Effector memory CD8-positive, alpha-beta T cell (primary cell): Measurements from ENCODE around the gene ZFHX2.

Experiments used
- ATAC-seq: fragments of 150-1000 bp; cut with Tn5 transposase; replicated peaks from 2 replicates; pipeline ENCODE4 v1.10.0; 2021; ENCODE audit warnings: mild to moderate bottlenecking, moderate library complexity
- DNase-seq, 3 experiments: peaks; one replicate each; pipeline ENCODE4 v3.0.0; 2021
- H3K27ac Mint-ChIP-seq, 2 donors: one replicate each; pipeline ENCODE4 v1.8.0; 2022; ENCODE audit warnings: mild to moderate bottlenecking in 2 of 2, mixed read lengths in 2 of 2, moderate library complexity in 2 of 2
- H3K27me3 Mint-ChIP-seq, 2 donors: one replicate each; pipeline ENCODE4 v1.8.0; 2022; ENCODE audit warnings: mixed read lengths in 2 of 2
- H3K36me3 Mint-ChIP-seq: one replicate; pipeline ENCODE4 v1.8.0; 2022; ENCODE audit warnings: mild to moderate bottlenecking, moderate library complexity, mixed read lengths; ENCODE audit not compliant: insufficient read depth
- H3K4me1 Mint-ChIP-seq, 2 donors: one replicate each; pipeline ENCODE4 v1.8.0; 2022; ENCODE audit warnings: low read depth in 2 of 2, mixed read lengths in 2 of 2
- H3K4me3 Mint-ChIP-seq, 2 donors: one replicate each; pipeline ENCODE4 v1.8.0; 2022; ENCODE audit warnings: mild to moderate bottlenecking in 2 of 2, mixed read lengths in 2 of 2, moderate library complexity in 2 of 2
- H3K9me3 Mint-ChIP-seq, 2 donors: one replicate each; pipeline ENCODE4 v1.8.0; 2022; ENCODE audit warnings: mixed read lengths in 2 of 2

ZFHX2 gene

GRCh38 chr14:23561259-23561658, 9.7 kb upstream of the ZFHX2 start:
- H3K27me3 Mint-ChIP-seq = no peaks in the 10 kb centered on the region
- H3K4me1 Mint-ChIP-seq = peaks cover 27 to 30% of the 10 kb centered on the region in 2 donors
- H3K9me3 Mint-ChIP-seq = no peaks in the 10 kb centered on the region
- H3K36me3 Mint-ChIP-seq = peaks cover 24% of the 10 kb centered on the region
- DNase-seq = no peak
- ATAC-seq = no peak
- peak overlapping the region in 1 of 2 donors; percentile 58 for H3K27ac Mint-ChIP-seq
- no peak overlapping the region for H3K4me3 Mint-ChIP-seq

GRCh38 chr14:23559926-23560520, 8.5 kb upstream of the ZFHX2 start:
- H3K9me3 Mint-ChIP-seq = no peaks in the 10 kb centered on the region
- ATAC-seq (no peak), DNase-seq (no peak)
- peaks cover 28 to 33% of the 10 kb centered on the region in 2 donors for H3K4me1 Mint-ChIP-seq
- H3K36me3 Mint-ChIP-seq = peaks cover 24% of the 10 kb centered on the region
- H3K27ac Mint-ChIP-seq = peak overlapping the region; percentile 15 to 53
- no peak overlapping the region for H3K4me3 Mint-ChIP-seq
- no peaks in the 10 kb centered on the region for H3K27me3 Mint-ChIP-seq

GRCh38 chr14:23559010-23559925, 7.7 kb upstream of the ZFHX2 start:
- DNase-seq = peak; percentile 61 to 63 (median 61)
- Mint-ChIP-seq H3K9me3 (no peaks in the 10 kb centered on the region), H3K27me3 (no peaks in the 10 kb centered on the region), H3K27ac (peak overlapping the region in 1 of 2 donors; percentile 15), H3K4me3 (peak overlapping the region in 1 of 2 donors; percentile 19), H3K36me3 (peaks cover 24% of the 10 kb centered on the region), H3K4me1 (peaks cover 28 to 33% of the 10 kb centered on the region in 2 donors)
- ATAC-seq = no peak

- ATAC-seq (no peak), DNase-seq (no peak)
- H3K4me3 Mint-ChIP-seq = peak overlapping the region in 1 of 2 donors; percentile 19
- H3K27ac Mint-ChIP-seq = peak overlapping the region; percentile 10 to 23
- peaks cover 24% of the 10 kb centered on the region for H3K36me3 Mint-ChIP-seq
- no peaks in the 10 kb centered on the region for H3K27me3 Mint-ChIP-seq
- peaks cover 28 to 33% of the 10 kb centered on the region in 2 donors for H3K4me1 Mint-ChIP-seq
- H3K9me3 Mint-ChIP-seq = no peaks in the 10 kb centered on the region
Measured at GRCh38 chr14:23558346-23559009, 6.9 kb upstream of the ZFHX2 start.

- DNase-seq (no peak), ATAC-seq (no peak)
- peak overlapping the region; percentile 22 to 30 for H3K4me3 Mint-ChIP-seq
- H3K4me1 Mint-ChIP-seq = peaks cover 28 to 31% of the 10 kb centered on the region in 2 donors
- H3K36me3 Mint-ChIP-seq = peaks cover 24% of the 10 kb centered on the region
- H3K27me3 Mint-ChIP-seq = no peaks in the 10 kb centered on the region
- H3K27ac Mint-ChIP-seq = peak overlapping the region; percentile 10 to 23
- no peaks in the 10 kb centered on the region for H3K9me3 Mint-ChIP-seq
Measured at GRCh38 chr14:23557946-23558345, 6.4 kb upstream of the ZFHX2 start.

GRCh38 chr14:23557521-23557920, 6.0 kb upstream of the ZFHX2 start:
- no peak for DNase-seq
- Mint-ChIP-seq H3K9me3 (no peaks in the 10 kb centered on the region), H3K4me1 (peaks cover 28% of the 10 kb centered on the region in 2 donors), H3K36me3 (peaks cover 24% of the 10 kb centered on the region), H3K27me3 (no peaks in the 10 kb centered on the region), H3K27ac (peak overlapping the region; percentile 10 to 23), H3K4me3 (peak overlapping the region; percentile 22 to 30)
- no peak for ATAC-seq

GRCh38 chr14:23556700-23557440, 5.3 kb upstream of the ZFHX2 start:
- H3K9me3 Mint-ChIP-seq = no peaks in the 10 kb centered on the region
- H3K4me3 Mint-ChIP-seq = peak overlapping the region; percentile 92 to 94
- peak overlapping the region; percentile 93 to 95 for H3K27ac Mint-ChIP-seq
- H3K36me3 Mint-ChIP-seq = peaks cover 24% of the 10 kb centered on the region
- ATAC-seq (no peak), DNase-seq (no peak)
- H3K27me3 Mint-ChIP-seq = no peaks in the 10 kb centered on the region
- peaks cover 30% of the 10 kb centered on the region in 2 donors for H3K4me1 Mint-ChIP-seq

GRCh38 chr14:23555882-23556699, 4.5 kb upstream of the ZFHX2 start, which contains the start of gene THTPA:
THTPA (plus strand) TSS chr14:23556271; CDS start chr14:23556758, 487 bp downstream.
- Mint-ChIP-seq H3K4me1 (peaks cover 28 to 29% of the 10 kb centered on the region in 2 donors), H3K4me3 (peak within 1 kb of the TSS; percentile 92 to 94), H3K9me3 (no peaks in the 10 kb centered on the region), H3K27ac (peak within 1 kb of the TSS; percentile 93 to 95), H3K27me3 (no peaks in the 10 kb centered on the region), H3K36me3 (peaks cover 24% of the 10 kb centered on the region)
- ATAC-seq = peak; percentile 88
- DNase-seq = peak; percentile 91 to 94 (median 93)

- H3K36me3 Mint-ChIP-seq = peaks cover 19% of the 10 kb centered on the region
- no peaks in the 10 kb centered on the region for H3K27me3 Mint-ChIP-seq
- H3K27ac Mint-ChIP-seq = peak overlapping the region; percentile 93 to 95
- H3K4me1 Mint-ChIP-seq = peaks cover 23 to 29% of the 10 kb centered on the region in 2 donors
- H3K4me3 Mint-ChIP-seq = peak overlapping the region; percentile 92 to 94
- H3K9me3 Mint-ChIP-seq = no peaks in the 10 kb centered on the region
- ATAC-seq = no peak
- DNase-seq = no peak
Measured at GRCh38 chr14:23555533-23555881, 3.9 kb upstream of the ZFHX2 start.

- Mint-ChIP-seq H3K9me3 (no peaks in the 10 kb centered on the region), H3K27me3 (no peaks in the 10 kb centered on the region), H3K27ac (peak overlapping the region in 1 of 2 donors; percentile 81), H3K4me3 (no peak overlapping the region), H3K36me3 (peaks cover 5% of the 10 kb centered on the region), H3K4me1 (peaks cover 3 to 7% of the 10 kb centered on the region in 2 donors)
- ATAC-seq (no peak), DNase-seq (no peak)
Measured at GRCh38 chr14:23550812-23551265, 726 bp downstream of the ZFHX2 start.

GRCh38 chr14:23550131-23550811, 1.3 kb downstream of the ZFHX2 start:
- H3K4me3 Mint-ChIP-seq = no peak overlapping the region
- no peak for ATAC-seq
- H3K4me1 Mint-ChIP-seq = peaks cover 3 to 4% of the 10 kb centered on the region in 2 donors
- DNase-seq = no peak
- no peak overlapping the region for H3K27ac Mint-ChIP-seq
- no peaks in the 10 kb centered on the region for H3K27me3 Mint-ChIP-seq
- H3K36me3 Mint-ChIP-seq = peaks cover 3% of the 10 kb centered on the region
- no peaks in the 10 kb centered on the region for H3K9me3 Mint-ChIP-seq
